DMS 273 (cell line): ENCODE data around the gene MAGEB18.

Experiments used
- DNase-seq: peaks from one replicate; lab custom pipeline; 2025; ENCODE audit not compliant: unreplicated experiment; lab: John Stamatoyannopoulos, UW

Gene MAGEB18

DNA sequence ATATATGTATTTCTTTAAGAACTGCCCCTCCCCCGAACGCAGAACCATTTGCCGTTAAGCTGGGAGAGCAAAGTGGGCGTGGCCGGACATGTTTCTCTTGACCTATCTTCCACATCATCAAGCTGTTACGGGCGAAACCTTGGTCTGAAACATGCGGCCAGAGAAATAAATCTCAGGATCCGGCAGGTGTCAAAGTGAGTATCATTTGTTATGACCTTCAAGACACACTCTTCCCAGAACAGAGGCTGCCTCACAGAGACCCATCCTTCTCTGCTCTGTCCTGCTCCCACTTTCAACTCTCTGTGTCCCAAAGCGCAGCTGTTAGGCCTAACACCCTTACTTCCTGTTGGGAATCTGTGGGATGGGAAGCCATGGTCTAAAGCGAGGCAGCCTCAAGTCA, at the start of gene MAGEB18:
Gene MAGEB18, plus strand, starts transcription at position 70 of the 400 bp plus-strand sequence. CDS start 643 bp downstream, outside the sequence.
- DNase-seq: no peak

DNA sequence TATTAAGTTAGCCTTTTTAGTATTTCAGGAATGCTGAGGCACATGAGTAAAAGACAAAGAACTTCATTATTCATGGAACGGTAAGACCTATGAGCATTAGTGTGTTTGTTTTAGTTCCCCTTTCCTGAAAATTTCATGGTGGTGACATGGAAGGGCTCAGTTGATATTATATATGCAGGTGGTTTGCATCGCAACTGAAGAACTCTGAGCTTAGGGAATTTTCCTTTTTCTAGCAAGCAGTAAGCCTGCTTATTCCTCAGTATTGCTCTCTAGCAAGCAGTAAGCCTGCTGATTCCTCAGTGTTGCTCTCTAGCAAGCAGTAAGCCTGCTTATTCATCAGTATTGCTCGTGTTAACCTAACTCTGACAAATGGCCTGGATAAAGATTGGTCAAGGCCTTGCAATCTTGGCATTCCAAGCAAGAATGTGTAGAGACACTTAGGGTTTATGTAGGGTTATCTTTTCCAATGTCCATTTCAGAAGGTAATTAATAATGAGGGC, 37.7 kb upstream of the MAGEB18 start:
- no peak for DNase-seq

DNA sequence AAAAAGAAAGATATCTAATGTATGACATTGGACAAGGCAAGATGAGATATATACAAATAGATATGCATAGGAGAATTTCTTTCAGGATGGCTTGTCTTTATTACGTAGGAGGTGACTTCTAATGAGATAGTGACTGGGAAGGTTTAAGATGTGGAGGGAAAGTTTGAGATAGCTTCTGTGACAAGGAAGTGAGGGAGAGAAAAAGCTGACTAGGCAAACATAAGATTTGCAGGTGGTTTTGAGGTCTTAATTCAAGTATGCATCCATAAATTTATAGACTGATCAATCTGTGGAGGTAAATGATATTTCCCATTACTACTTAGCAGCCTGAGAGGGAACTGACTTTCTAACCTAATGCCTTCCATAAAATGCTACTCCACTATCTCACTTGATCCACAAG, 29.0 kb upstream of the MAGEB18 start:
- no peak for DNase-seq

DNA sequence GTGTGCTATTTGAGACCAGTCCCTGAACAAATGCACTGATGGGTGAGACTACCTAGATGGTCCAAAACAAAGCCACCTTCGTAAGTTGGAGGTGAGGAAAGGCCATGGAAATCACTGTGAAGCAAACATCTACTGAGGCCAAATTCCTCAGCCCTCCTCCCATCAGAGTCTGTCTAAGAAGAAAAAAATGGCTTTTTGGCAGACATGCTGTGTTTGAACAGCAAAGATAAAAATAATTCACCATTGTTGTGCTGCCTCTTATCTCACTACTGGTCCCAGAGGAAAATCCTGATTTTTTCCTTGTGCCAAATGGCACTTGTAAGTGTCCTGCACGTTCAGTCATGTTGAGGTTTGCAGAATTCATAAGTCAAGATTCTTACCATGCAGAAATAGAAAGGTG, 7.9 kb downstream of the MAGEB18 start:
- DNase-seq: no peak

DNA sequence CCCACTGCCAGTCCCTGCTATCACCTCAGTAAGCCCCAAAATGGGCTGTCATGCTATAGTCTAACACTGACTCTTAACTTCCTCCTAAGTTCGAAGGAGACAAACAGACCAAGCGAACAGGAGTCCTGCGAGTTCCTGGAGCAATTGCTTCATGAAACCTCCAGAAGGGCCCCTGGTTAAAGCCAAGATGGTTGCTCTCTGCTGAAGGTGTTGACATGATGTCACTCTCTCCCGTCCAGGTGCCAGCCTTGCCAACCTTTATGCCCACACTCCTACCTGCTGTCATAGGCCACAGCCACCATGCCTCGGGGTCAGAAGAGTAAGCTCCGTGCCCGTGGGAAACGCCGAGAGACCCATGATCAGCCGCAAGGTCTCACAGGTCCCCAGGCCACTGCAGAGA, 22.2 kb downstream of the MAGEB18 start, which contains the start of gene MAGEB6B:
Gene MAGEB6B, plus strand, starts transcription at position 301 of the 400 bp plus-strand sequence. Its CDS starts 0 bp downstream, at position 301.
- DNase-seq: no peak
